DMS 273 treated with DMSO at 0.1 percent for 48 hours (cell line): Measurements from ENCODE around the gene LNX1.

ENCODE experiments used
- DNase-seq: peaks from one replicate; lab custom pipeline; 2025; lab: John Stamatoyannopoulos, UW

The LNX1 gene

GRCh38 chr4:53598901-53599300, 7.6 kb upstream of the LNX1 start:
- DNase-seq: no peak

- no peak for DNase-seq
Measured at GRCh38 chr4:53598483-53598882, 7.2 kb upstream of the LNX1 start.

GRCh38 chr4:53596901-53597300, 5.6 kb upstream of the LNX1 start:
- DNase-seq: no peak

GRCh38 chr4:53595834-53596233, 4.5 kb upstream of the LNX1 start:
- no peak for DNase-seq

- DNase-seq: no peak
Measured at GRCh38 chr4:53595204-53595603, 3.9 kb upstream of the LNX1 start.

GRCh38 chr4:53593765-53594164, 2.5 kb upstream of the LNX1 start:
- no peak for DNase-seq

- DNase-seq: no peak
Measured at GRCh38 chr4:53592686-53593501, 1.6 kb upstream of the LNX1 start.

- DNase-seq: no peak
Measured at GRCh38 chr4:53592122-53592521, 836 bp upstream of the LNX1 start.

- no peak for DNase-seq
Measured at GRCh38 chr4:53590187-53590586, 1.1 kb downstream of the LNX1 start.

- DNase-seq: no peak
Measured at GRCh38 chr4:53589511-53589910, 1.8 kb downstream of the LNX1 start.

GRCh38 chr4:53587135-53587534, 4.2 kb downstream of the LNX1 start:
- DNase-seq: no peak

GRCh38 chr4:53586121-53586816, 5.0 kb downstream of the LNX1 start:
- DNase-seq: no peak

- DNase-seq: no peak
Measured at GRCh38 chr4:53584658-53585057, 6.6 kb downstream of the LNX1 start.

GRCh38 chr4:53583513-53583912, 7.8 kb downstream of the LNX1 start:
- no peak for DNase-seq

- DNase-seq: no peak
Measured at GRCh38 chr4:53582194-53582593, 9.1 kb downstream of the LNX1 start.

- DNase-seq: no peak
Measured at GRCh38 chr4:53580274-53580673, 11.0 kb downstream of the LNX1 start.

GRCh38 chr4:53579826-53580225, 11.5 kb downstream of the LNX1 start:
- DNase-seq: no peak

- DNase-seq: no peak
Measured at GRCh38 chr4:53576676-53577372, 14.5 kb downstream of the LNX1 start.

GRCh38 chr4:53576071-53576617, 15.1 kb downstream of the LNX1 start:
- DNase-seq: no peak

GRCh38 chr4:53575552-53575951, 15.7 kb downstream of the LNX1 start:
- no peak for DNase-seq

GRCh38 chr4:53574528-53574927, 16.8 kb downstream of the LNX1 start:
- DNase-seq: no peak

GRCh38 chr4:53573696-53574095, 17.6 kb downstream of the LNX1 start:
- no peak for DNase-seq

GRCh38 chr4:53572600-53572994, 18.7 kb downstream of the LNX1 start:
- no peak for DNase-seq
